Hepatocyte (in vitro differentiated cells): ENCODE data around the gene ASB14. TPM values are rescaled to one million over a fixed set of nuclear protein-coding genes. Genes with fewer than 3 reads are reported as not detected.

Source experiments
- DNase-seq: peaks from one replicate; pipeline ENCODE4 v3.0.0-alpha.2; 2016; ENCODE audit warnings: low spot score
- H2AFZ ChIP-seq: fragments of 200-600 bp; sonication (generic); 2 replicates; pipeline ENCODE4 v1.6.0; 2016; ENCODE audit warnings: antibody characterized with exemption, mild to moderate bottlenecking
- H3K27ac ChIP-seq: fragments of 200-600 bp; sonication (generic); 2 replicates; pipeline ENCODE4 v1.5.1; 2016; ENCODE audit warnings: mild to moderate bottlenecking
- H3K27me3 ChIP-seq: fragments of 200-600 bp; sonication (generic); 2 replicates; pipeline ENCODE4 v1.6.1; 2016
- H3K36me3 ChIP-seq: fragments of 200-600 bp; sonication (generic); replicated peaks from 2 replicates; pipeline ENCODE4 v1.5.1; 2016; ENCODE audit warnings: low read depth; ENCODE audit not compliant: insufficient read depth
- H3K4me1 ChIP-seq: fragments of 200-600 bp; sonication (generic); 2 replicates; pipeline ENCODE4 v1.5.1; 2016; ENCODE audit warnings: mild to moderate bottlenecking, moderate library complexity; ENCODE audit not compliant: insufficient read depth
- H3K4me2 ChIP-seq: fragments of 200-600 bp; sonication (generic); 2 replicates; pipeline ENCODE4 v1.6.0; 2016
- H3K4me3 ChIP-seq: fragments of 200-600 bp; sonication (generic); 2 replicates; pipeline ENCODE4 v1.5.1; 2016; ENCODE audit warnings: mild to moderate bottlenecking
- H3K79me2 ChIP-seq: fragments of 200-600 bp; sonication (generic); 2 replicates; pipeline ENCODE4 v1.6.0; 2017; ENCODE audit warnings: mild to moderate bottlenecking
- H3K9me2 ChIP-seq: fragments of 200-600 bp; sonication (generic); replicated peaks from 2 replicates; pipeline ENCODE4 v1.6.0; 2017; ENCODE audit warnings: mild to moderate bottlenecking; ENCODE audit not compliant: insufficient read depth
- H3K9me3 ChIP-seq: fragments of 200-600 bp; sonication (generic); 2 replicates; pipeline ENCODE4 v1.5.1; 2016; ENCODE audit warnings: low read depth, mild to moderate bottlenecking
- H4K20me1 ChIP-seq: fragments of 200-600 bp; sonication (generic); 2 replicates; pipeline ENCODE4 v1.6.0; 2016; ENCODE audit warnings: mild to moderate bottlenecking; ENCODE audit not compliant: insufficient read depth, poor library complexity, severe bottlenecking
- EZH2 ChIP-seq: fragments of 200-600 bp; sonication (generic); IDR thresholded peaks from 2 replicates; pipeline ENCODE4 v1.6.1; 2016; ENCODE audit warnings: antibody characterized with exemption, mild to moderate bottlenecking, borderline replicate concordance
- EZH2phosphoT487 ChIP-seq: fragments of 200-600 bp; sonication (generic); IDR thresholded peaks from one replicate; pipeline ENCODE4 v1.6.1; 2018; ENCODE audit warnings: antibody characterized with exemption, mild to moderate bottlenecking, low read depth, moderate library complexity; ENCODE audit not compliant: unreplicated experiment, severe bottlenecking
- WGBS: methylation state at CpG from one replicate; pipeline ENCODE4 v1.1.6; 2016; ENCODE audit warnings: low lambda C conversion rate; ENCODE audit errors: missing lambda C conversion rate; 5-methylcytosine and 5-hydroxymethylcytosine counted together
- polyA plus RNA-seq: library from polyadenylated mRNA; unstranded; fragments of >200 nt; fragmentation: Nextera tagmentation; extraction: Ambion mirVana; gene quantifications from 2 replicates; pipeline ENCODE4 v1.2.1, GENCODE V29; 2016
- total RNA-seq: library from RNA; depleted of rRNA; stranded (reverse); fragments of >200 nt; gene quantifications from 2 replicates; pipeline ENCODE4 v1.2.3, GENCODE V29; 2014
- TF ChIP-seq, protein P1 (sequence below): fragments of 200-600 bp; sonication (generic); IDR thresholded peaks from 2 replicates; pipeline ENCODE4 v1.5.1; 2016; ENCODE audit warnings: antibody characterized with exemption, mild to moderate bottlenecking; ENCODE audit not compliant: poor library complexity

The ASB14 gene
- total and polyA plus RNA-seq, 2 experiments from 2014 or later: 0.10 TPM; not detected in 1

DNA sequence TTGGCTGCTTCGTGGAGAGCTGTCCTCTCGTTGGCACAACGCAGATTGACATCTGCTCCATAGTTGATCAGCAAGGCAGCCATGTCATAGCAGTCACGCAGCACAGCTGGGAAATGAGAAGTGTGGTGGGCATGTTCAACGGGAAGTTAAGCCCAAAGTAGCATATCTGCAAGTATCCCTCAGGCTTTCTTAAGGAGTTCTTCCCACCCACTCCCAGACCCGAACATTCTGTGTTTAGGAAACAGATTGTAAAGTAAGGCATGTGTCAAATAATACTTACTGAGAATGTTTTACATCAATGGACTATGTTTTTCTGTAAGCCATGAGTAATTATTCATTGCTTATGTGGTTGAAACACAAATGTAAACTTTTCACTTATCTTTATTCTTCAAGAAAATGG, 9.2 kb downstream of the ASB14 start:
- DNase-seq: no peak
- WGBS: 63% methylated on average over 6 of the region's 6 CpGs
- Histone ChIP-seq H4K20me1 (no peaks in the 10 kb centered on the region), H3K27me3 (no peaks in the 10 kb centered on the region), H3K9me2 (no peaks in the 10 kb centered on the region), H3K36me3 (no peaks in the 10 kb centered on the region), H3K4me2 (peak overlapping the region; percentile 31), H3K27ac (no peak overlapping the region), H3K4me3 (no peak overlapping the region), H2AFZ (no peak overlapping the region), H3K4me1 (no peaks in the 10 kb centered on the region), H3K79me2 (no peaks in the 10 kb centered on the region), H3K9me3 (no peaks in the 10 kb centered on the region)
- TF ChIP-seq EZH2: no peak
- TF ChIP-seq, protein P1, sequence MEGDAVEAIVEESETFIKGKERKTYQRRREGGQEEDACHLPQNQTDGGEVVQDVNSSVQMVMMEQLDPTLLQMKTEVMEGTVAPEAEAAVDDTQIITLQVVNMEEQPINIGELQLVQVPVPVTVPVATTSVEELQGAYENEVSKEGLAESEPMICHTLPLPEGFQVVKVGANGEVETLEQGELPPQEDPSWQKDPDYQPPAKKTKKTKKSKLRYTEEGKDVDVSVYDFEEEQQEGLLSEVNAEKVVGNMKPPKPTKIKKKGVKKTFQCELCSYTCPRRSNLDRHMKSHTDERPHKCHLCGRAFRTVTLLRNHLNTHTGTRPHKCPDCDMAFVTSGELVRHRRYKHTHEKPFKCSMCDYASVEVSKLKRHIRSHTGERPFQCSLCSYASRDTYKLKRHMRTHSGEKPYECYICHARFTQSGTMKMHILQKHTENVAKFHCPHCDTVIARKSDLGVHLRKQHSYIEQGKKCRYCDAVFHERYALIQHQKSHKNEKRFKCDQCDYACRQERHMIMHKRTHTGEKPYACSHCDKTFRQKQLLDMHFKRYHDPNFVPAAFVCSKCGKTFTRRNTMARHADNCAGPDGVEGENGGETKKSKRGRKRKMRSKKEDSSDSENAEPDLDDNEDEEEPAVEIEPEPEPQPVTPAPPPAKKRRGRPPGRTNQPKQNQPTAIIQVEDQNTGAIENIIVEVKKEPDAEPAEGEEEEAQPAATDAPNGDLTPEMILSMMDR: no peak
- no peak for TF ChIP-seq EZH2phosphoT487

DNA sequence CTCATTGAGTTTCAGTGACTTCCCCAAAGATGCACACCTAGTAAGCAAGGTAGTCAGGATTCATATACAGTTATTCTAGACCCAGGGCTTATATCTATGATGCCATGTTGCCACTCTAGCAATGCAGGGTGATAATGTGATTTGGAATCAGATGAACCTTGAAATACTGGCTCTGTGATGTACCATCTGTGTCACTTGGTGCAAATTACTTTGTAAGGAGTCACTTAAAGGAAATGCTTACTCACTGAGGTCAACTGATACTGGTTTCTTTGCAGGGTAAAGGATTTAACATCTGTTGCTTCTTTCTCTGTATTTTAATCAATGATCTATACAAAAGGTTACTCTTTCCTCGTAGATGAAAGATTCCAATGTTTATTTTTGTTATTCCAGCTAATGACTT, 10.8 kb downstream of the ASB14 start:
- Histone ChIP-seq H3K9me3 (no peaks in the 10 kb centered on the region), H3K4me1 (no peaks in the 10 kb centered on the region), H3K27ac (no peak overlapping the region), H3K27me3 (no peaks in the 10 kb centered on the region), H3K36me3 (no peaks in the 10 kb centered on the region), H3K4me2 (no peak overlapping the region), H3K4me3 (no peak overlapping the region), H4K20me1 (no peaks in the 10 kb centered on the region), H3K79me2 (no peaks in the 10 kb centered on the region), H3K9me2 (no peaks in the 10 kb centered on the region), H2AFZ (no peak overlapping the region)
- no peak for DNase-seq
- WGBS: 74% methylated on average over 1 of the region's 1 CpG
- TF ChIP-seq EZH2 (no peak), EZH2phosphoT487 (no peak)
- TF ChIP-seq, protein P1: no peak

DNA sequence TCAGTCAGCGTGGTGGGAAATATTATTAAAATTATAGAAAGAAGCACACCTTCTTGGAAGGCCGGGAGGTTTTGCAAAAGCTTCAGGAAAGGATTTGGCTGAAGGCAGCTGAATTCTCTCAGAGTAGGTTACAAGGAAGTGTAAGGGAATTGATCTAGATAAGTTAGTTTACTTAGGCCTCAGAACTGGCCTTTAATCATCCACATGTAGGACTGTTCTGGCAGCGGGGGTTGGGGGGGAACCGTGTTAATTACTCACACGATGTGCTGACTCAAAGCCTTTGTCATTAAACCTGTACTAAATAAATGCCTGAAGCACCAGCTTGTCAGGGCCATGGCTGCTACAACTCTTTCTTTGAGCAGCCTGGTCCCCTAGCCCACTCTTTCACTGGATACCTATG, 12.8 kb downstream of the ASB14 start:
- no peaks in the 10 kb centered on the region for H4K20me1 ChIP-seq
- TF ChIP-seq, protein P1: no peak
- TF ChIP-seq EZH2phosphoT487 (no peak), EZH2 (no peak)
- H3K4me3 ChIP-seq: no peak overlapping the region
- no peak overlapping the region for H3K27ac ChIP-seq
- no peak overlapping the region for H2AFZ ChIP-seq
- no peaks in the 10 kb centered on the region for H3K9me3 ChIP-seq
- no peaks in the 10 kb centered on the region for H3K27me3 ChIP-seq
- H3K4me2 ChIP-seq: no peak overlapping the region
- H3K36me3 ChIP-seq: no peaks in the 10 kb centered on the region
- WGBS: 91% methylated on average over 5 of the region's 5 CpGs
- DNase-seq: peak; percentile 14
- no peaks in the 10 kb centered on the region for H3K79me2 ChIP-seq
- H3K9me2 ChIP-seq: no peaks in the 10 kb centered on the region
- no peaks in the 10 kb centered on the region for H3K4me1 ChIP-seq

DNA sequence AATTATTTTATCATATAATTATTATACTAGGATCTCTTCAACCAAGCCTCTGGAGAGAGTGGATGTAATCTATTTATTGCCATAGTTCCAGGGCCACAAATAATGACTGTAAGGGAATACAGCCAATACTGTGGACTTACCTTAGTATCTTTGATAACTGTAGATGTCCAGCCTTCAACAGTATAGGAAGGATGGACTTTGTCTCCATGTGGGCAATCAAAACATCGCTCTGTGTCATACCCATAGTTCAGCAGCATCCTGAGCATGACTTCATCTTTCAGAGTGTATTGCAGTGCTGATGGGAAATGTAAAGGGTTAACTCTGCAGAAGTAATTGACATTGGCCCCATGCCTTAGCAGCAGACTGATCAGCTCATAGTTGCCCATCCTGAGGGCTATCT, 14.2 kb downstream of the ASB14 start:
- Histone ChIP-seq H3K4me3 (no peak overlapping the region), H3K27me3 (no peaks in the 10 kb centered on the region), H3K4me1 (no peaks in the 10 kb centered on the region), H3K4me2 (no peak overlapping the region), H2AFZ (no peak overlapping the region), H3K9me3 (no peaks in the 10 kb centered on the region), H4K20me1 (no peaks in the 10 kb centered on the region), H3K9me2 (no peaks in the 10 kb centered on the region), H3K36me3 (no peaks in the 10 kb centered on the region), H3K79me2 (no peaks in the 10 kb centered on the region), H3K27ac (no peak overlapping the region)
- TF ChIP-seq, protein P1: no peak
- no peak for TF ChIP-seq EZH2
- no peak for TF ChIP-seq EZH2phosphoT487
- WGBS: 95% methylated on average over 1 of the region's 1 CpG
- peak; percentile 8 for DNase-seq
